ENCODE measurements around the gene CHD9.
"Not testable (repeated sequence)": the region's sequence is repeated elsewhere in the genome, so short reads cannot be mapped to it uniquely, and the experiment has no call there.

The CHD9 gene

DNA sequence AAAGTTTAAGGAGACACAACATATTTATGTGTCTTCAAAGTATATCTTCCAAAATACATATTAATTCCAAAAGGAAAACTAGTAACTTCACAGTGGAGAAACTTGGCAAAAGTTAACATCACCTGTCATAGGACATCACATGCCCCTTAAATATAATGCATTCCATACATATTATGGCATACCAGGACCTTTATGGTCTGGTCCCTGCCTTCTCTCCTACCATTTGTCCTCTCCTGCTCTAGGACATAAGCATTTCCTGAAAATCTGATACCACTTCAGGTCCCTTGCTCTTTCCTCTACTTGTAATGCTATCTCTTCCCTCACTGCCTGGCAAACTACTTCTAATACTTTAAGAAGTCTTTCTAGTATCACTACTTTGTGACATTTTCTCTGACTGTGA, 211.4 kb downstream of the CHD9 start:
- H3K9ac ChIP-seq (ENCODE audit: low read length), result no peak overlapping the region
- no peak overlapping the region for H3K4me3 ChIP-seq (ENCODE audit: low read depth in 1 of 2, low read length in 2 of 2)
- H3K36me3 ChIP-seq (ENCODE audit: insufficient read depth, low read length), result peaks cover 28% of the 10 kb centered on the region
- H3K27me3 ChIP-seq (ENCODE audit: control insufficient read depth in 1 of 2, insufficient read depth in 2 of 2, low read length in 2 of 2), result no peaks in the 10 kb centered on the region
- no peaks in the 10 kb centered on the region for H3K9me3 ChIP-seq (ENCODE audit: low read length)
- no peaks in the 10 kb centered on the region for H3K4me1 ChIP-seq (ENCODE audit: insufficient read depth, low read length)
- H3K27ac ChIP-seq (ENCODE audit: low read depth, low read length), result no peak overlapping the region

- not testable (repeated sequence) for H3K27me3 ChIP-seq (ENCODE audit: control insufficient read depth in 1 of 2, insufficient read depth in 2 of 2, low read length in 2 of 2); H3K4me3 ChIP-seq (ENCODE audit: low read depth in 1 of 2, low read length in 2 of 2); H3K4me1 ChIP-seq (ENCODE audit: insufficient read depth, low read length); H3K9ac ChIP-seq (ENCODE audit: low read length); H3K27ac ChIP-seq (ENCODE audit: low read depth, low read length); H3K9me3 ChIP-seq (ENCODE audit: low read length)
- peaks cover 56% of the 10 kb centered on the region for H3K36me3 ChIP-seq (ENCODE audit: insufficient read depth, low read length)
Measured at GRCh38 chr16:53278498-53278897, 223.7 kb downstream of the CHD9 start.

DNA sequence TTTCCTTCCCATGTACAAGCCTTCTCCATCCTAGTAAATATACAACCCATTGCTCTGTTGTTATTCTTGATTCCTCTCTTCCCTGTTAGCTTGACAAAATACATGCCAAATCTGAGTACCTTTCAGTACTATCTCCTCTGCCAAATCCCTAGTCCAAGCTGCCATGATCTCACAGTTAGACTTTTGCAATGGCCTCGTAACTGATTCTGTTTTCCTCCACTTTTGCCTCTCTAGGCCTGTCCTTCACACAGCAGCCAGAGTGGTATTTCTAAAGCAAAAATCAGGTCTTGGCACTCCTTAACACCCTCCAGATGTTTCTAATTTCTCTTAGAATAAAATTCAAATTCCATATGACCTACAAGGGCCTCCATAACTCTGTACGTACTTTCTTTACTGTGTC, 226.5 kb downstream of the CHD9 start:
- Histone ChIP-seq H3K4me1 (ENCODE audit: insufficient read depth, low read length) (no peaks in the 10 kb centered on the region), H3K4me3 (ENCODE audit: low read depth in 1 of 2, low read length in 2 of 2) (no peak overlapping the region), H3K9ac (ENCODE audit: low read length) (no peak overlapping the region), H3K27ac (ENCODE audit: low read depth, low read length) (no peak overlapping the region), H3K9me3 (ENCODE audit: low read length) (no peaks in the 10 kb centered on the region), H3K36me3 (ENCODE audit: insufficient read depth, low read length) (peaks cover 39% of the 10 kb centered on the region), H3K27me3 (ENCODE audit: control insufficient read depth in 1 of 2, insufficient read depth in 2 of 2, low read length in 2 of 2) (no peaks in the 10 kb centered on the region)

DNA sequence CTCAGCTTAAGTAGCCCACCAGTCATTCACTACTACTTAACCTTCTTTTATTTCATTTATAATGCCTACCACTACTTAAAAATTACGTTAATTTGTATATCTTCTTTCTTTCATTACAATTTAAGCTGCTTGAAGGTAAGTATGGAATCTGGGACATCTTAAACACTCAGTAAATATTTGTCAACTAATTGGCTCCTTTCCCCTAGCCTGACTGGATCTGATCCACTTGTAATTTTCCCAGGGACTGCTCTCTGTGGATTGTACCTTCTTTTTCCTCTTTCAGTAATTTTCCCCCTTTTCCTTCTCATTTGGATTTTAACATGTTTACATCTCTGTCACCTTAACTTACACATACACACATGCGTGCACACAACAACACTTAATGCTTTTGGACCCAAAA, 227.1 kb downstream of the CHD9 start:
- Histone ChIP-seq H3K4me3 (ENCODE audit: low read depth in 1 of 2, low read length in 2 of 2) (no peak overlapping the region), H3K36me3 (ENCODE audit: insufficient read depth, low read length) (peaks cover 39% of the 10 kb centered on the region), H3K9ac (ENCODE audit: low read length) (no peak overlapping the region), H3K9me3 (ENCODE audit: low read length) (no peaks in the 10 kb centered on the region), H3K4me1 (ENCODE audit: insufficient read depth, low read length) (no peaks in the 10 kb centered on the region), H3K27ac (ENCODE audit: low read depth, low read length) (no peak overlapping the region), H3K27me3 (ENCODE audit: control insufficient read depth in 1 of 2, insufficient read depth in 2 of 2, low read length in 2 of 2) (no peaks in the 10 kb centered on the region)

GRCh38 chr16:53282328-53282727, 227.5 kb downstream of the CHD9 start:
- no peaks in the 10 kb centered on the region for H3K4me1 ChIP-seq (ENCODE audit: insufficient read depth, low read length)
- no peak overlapping the region for H3K9ac ChIP-seq (ENCODE audit: low read length)
- H3K36me3 ChIP-seq (ENCODE audit: insufficient read depth, low read length), result peaks cover 39% of the 10 kb centered on the region
- no peaks in the 10 kb centered on the region for H3K27me3 ChIP-seq (ENCODE audit: control insufficient read depth in 1 of 2, insufficient read depth in 2 of 2, low read length in 2 of 2)
- no peak overlapping the region for H3K27ac ChIP-seq (ENCODE audit: low read depth, low read length)
- no peaks in the 10 kb centered on the region for H3K9me3 ChIP-seq (ENCODE audit: low read length)
- H3K4me3 ChIP-seq (ENCODE audit: low read depth in 1 of 2, low read length in 2 of 2), result no peak overlapping the region

DNA sequence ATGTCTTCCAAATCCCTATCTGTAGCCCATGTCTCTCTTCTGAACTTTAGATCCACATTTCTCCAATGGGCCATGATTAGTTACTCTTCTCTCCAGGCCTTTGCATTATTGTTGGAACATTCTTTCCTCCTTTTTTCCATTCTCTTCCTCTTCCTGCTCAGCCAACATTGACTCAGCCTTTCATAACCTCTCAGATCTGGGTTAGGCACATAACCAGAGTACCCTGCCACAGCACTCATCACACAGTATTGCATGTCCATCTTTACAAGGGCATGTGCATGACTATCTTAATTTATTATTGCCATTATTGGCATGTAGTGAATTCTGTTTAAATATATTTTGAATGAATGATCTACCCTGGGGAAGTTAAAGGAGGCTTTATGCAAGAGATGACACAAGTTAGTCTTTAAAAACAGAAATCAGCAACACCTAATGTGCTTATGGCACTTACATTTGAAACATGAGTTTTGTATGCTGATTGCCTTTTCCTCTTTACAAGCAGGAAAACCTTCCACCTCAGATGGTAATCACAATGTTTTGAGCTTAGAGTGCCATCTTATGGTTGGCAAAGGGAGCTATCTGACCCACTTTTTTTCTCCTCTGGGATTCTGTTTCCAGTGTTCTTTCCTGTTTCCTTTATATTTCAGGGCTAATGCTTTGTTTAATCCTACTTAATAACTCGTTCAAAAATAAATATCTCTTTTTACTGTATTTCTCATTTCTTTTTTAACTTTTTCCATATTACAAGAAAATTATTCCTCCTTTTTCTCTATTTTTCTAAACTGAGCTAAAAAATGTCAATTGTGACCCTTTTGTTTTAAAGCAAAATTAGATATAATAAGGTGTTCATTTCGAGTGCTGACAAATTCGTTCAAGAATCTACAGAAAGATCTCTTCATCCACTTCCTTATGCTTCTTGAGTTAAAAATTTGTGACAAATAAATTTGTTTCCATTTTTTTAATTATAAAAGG, 228.5 kb downstream of the CHD9 start:
- Histone ChIP-seq H3K9ac (ENCODE audit: low read length) (no peak overlapping the region), H3K36me3 (ENCODE audit: insufficient read depth, low read length) (peaks cover 34% of the 10 kb centered on the region), H3K27me3 (ENCODE audit: control insufficient read depth in 1 of 2, insufficient read depth in 2 of 2, low read length in 2 of 2) (no peaks in the 10 kb centered on the region), H3K9me3 (ENCODE audit: low read length) (no peaks in the 10 kb centered on the region), H3K27ac (ENCODE audit: low read depth, low read length) (no peak overlapping the region), H3K4me1 (ENCODE audit: insufficient read depth, low read length) (no peaks in the 10 kb centered on the region), H3K4me3 (ENCODE audit: low read depth in 1 of 2, low read length in 2 of 2) (no peak overlapping the region)

GRCh38 chr16:53285236-53285635, 230.4 kb downstream of the CHD9 start:
- no peak overlapping the region for H3K9ac ChIP-seq (ENCODE audit: low read length)
- no peak overlapping the region for H3K4me3 ChIP-seq (ENCODE audit: low read depth in 1 of 2, low read length in 2 of 2)
- H3K27ac ChIP-seq (ENCODE audit: low read depth, low read length), result no peak overlapping the region
- H3K36me3 ChIP-seq (ENCODE audit: insufficient read depth, low read length), result peaks cover 43% of the 10 kb centered on the region
- H3K4me1 ChIP-seq (ENCODE audit: insufficient read depth, low read length), result no peaks in the 10 kb centered on the region
- no peaks in the 10 kb centered on the region for H3K9me3 ChIP-seq (ENCODE audit: low read length)
- no peaks in the 10 kb centered on the region for H3K27me3 ChIP-seq (ENCODE audit: control insufficient read depth in 1 of 2, insufficient read depth in 2 of 2, low read length in 2 of 2)

DNA sequence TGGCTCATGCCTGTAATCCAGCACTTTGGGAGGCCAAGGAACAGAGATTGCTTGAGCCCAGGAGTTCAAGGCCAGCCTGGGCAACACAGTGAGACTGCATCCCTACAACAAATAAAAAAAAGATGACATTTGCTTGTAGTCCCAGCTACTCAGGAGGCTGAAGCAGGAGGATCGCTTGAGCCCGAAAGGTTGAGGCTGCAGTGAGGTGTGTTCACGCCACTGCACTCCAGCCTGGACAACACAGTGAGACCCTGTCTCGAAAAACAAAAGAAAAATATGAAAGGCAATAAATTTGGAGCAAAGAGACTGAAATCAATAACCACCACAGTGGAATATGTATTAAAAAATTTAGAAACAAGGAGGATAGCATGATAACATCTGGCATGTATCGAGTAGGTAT, 235.7 kb downstream of the CHD9 start:
- H3K9me3 ChIP-seq (ENCODE audit: low read length), result no peaks in the 10 kb centered on the region
- H3K4me3 ChIP-seq (ENCODE audit: low read depth in 1 of 2, low read length in 2 of 2), result no peak overlapping the region
- peaks cover 64% of the 10 kb centered on the region for H3K36me3 ChIP-seq (ENCODE audit: insufficient read depth, low read length)
- no peaks in the 10 kb centered on the region for H3K27me3 ChIP-seq (ENCODE audit: control insufficient read depth in 1 of 2, insufficient read depth in 2 of 2, low read length in 2 of 2)
- H3K27ac ChIP-seq (ENCODE audit: low read depth, low read length), result no peak overlapping the region
- H3K9ac ChIP-seq (ENCODE audit: low read length), result no peak overlapping the region
- H3K4me1 ChIP-seq (ENCODE audit: insufficient read depth, low read length), result no peaks in the 10 kb centered on the region

- Histone ChIP-seq H3K4me1 (ENCODE audit: insufficient read depth, low read length) (no peaks in the 10 kb centered on the region), H3K36me3 (ENCODE audit: insufficient read depth, low read length) (peaks cover 55% of the 10 kb centered on the region), H3K9me3 (ENCODE audit: low read length) (no peaks in the 10 kb centered on the region), H3K27me3 (ENCODE audit: control insufficient read depth in 1 of 2, insufficient read depth in 2 of 2, low read length in 2 of 2) (no peaks in the 10 kb centered on the region), H3K4me3 (ENCODE audit: low read depth in 1 of 2, low read length in 2 of 2) (no peak overlapping the region), H3K9ac (ENCODE audit: low read length) (no peak overlapping the region), H3K27ac (ENCODE audit: low read depth, low read length) (no peak overlapping the region)
Measured at GRCh38 chr16:53291757-53292392, 237.1 kb downstream of the CHD9 start.

GRCh38 chr16:53297477-53297876, 242.7 kb downstream of the CHD9 start:
- H3K27ac ChIP-seq (ENCODE audit: low read depth, low read length), result no peak overlapping the region
- no peaks in the 10 kb centered on the region for H3K27me3 ChIP-seq (ENCODE audit: control insufficient read depth in 1 of 2, insufficient read depth in 2 of 2, low read length in 2 of 2)
- peaks cover 53% of the 10 kb centered on the region for H3K36me3 ChIP-seq (ENCODE audit: insufficient read depth, low read length)
- H3K9ac ChIP-seq (ENCODE audit: low read length), result no peak overlapping the region
- no peaks in the 10 kb centered on the region for H3K4me1 ChIP-seq (ENCODE audit: insufficient read depth, low read length)
- H3K4me3 ChIP-seq (ENCODE audit: low read depth in 1 of 2, low read length in 2 of 2), result no peak overlapping the region
- no peaks in the 10 kb centered on the region for H3K9me3 ChIP-seq (ENCODE audit: low read length)

- H3K27me3 ChIP-seq (ENCODE audit: control insufficient read depth in 1 of 2, insufficient read depth in 2 of 2, low read length in 2 of 2), result no peaks in the 10 kb centered on the region
- no peaks in the 10 kb centered on the region for H3K4me1 ChIP-seq (ENCODE audit: insufficient read depth, low read length)
- H3K9ac ChIP-seq (ENCODE audit: low read length), result no peak overlapping the region
- H3K9me3 ChIP-seq (ENCODE audit: low read length), result no peaks in the 10 kb centered on the region
- H3K27ac ChIP-seq (ENCODE audit: low read depth, low read length), result no peak overlapping the region
- H3K4me3 ChIP-seq (ENCODE audit: low read depth in 1 of 2, low read length in 2 of 2), result no peak overlapping the region
- peaks cover 56% of the 10 kb centered on the region for H3K36me3 ChIP-seq (ENCODE audit: insufficient read depth, low read length)
Measured at GRCh38 chr16:53304334-53304733, 249.5 kb downstream of the CHD9 start.

All from muscle layer of colon (tissue), 2 donors.